A549 (cell line): ENCODE data around the gene GNRHR. TPM values are rescaled to one million over a fixed set of nuclear protein-coding genes. Genes with fewer than 3 reads are reported as not detected.
"Not testable (repeated sequence)": the region's sequence is repeated elsewhere in the genome, so short reads cannot be mapped to it uniquely, and the experiment has no call there.

Source experiments
- ATAC-seq, 2 experiments: fragments of 200-7000 bp in 1 of 2; fragments of >200 bp in 1 of 2; cut with Nextera tagmentation in 1 of 2; cut with Tn5 transposase in 1 of 2; 3 replicates each; pipeline versions ENCODE4 v1.8.0 to v1.9.1; 2018 to 2020; ENCODE audit warnings: mild to moderate bottlenecking in 1 of 2, moderate library complexity in 1 of 2
- CTCF ChIA-PET: fragments of 300-600 bp; sonication (Branson Sonifier 250); formaldehyde crosslinking; extraction: SDS; loops from one replicate; lab custom pipeline; 2021; ENCODE audit warnings: antibody characterized with exemption, inconsistent platforms; lab: Yijun Ruan, JAX
- POLR2A ChIA-PET: fragments of 350-600 bp; formaldehyde crosslinking; extraction: SDS; loops from one replicate; lab custom pipeline; 2021; ENCODE audit warnings: antibody characterized with exemption, inconsistent platforms; lab: Yijun Ruan, JAX
- DNase-seq, 2 experiments: peaks; one replicate each; pipeline versions ENCODE4 v3.0.0 to v3.0.0-alpha.2; 2011 to 2016; ENCODE audit warnings: low read depth in 1 of 2, low spot score in 1 of 2
- FAIRE-seq: peaks from 2 replicates; lab custom pipeline; 2011; peaks lifted over from hg19 to GRCh38; lab: Jason Lieb, UNC
- H3K27ac ChIP-seq, 2 experiments: fragments of >200 bp; sonication (Bioruptor Twin); formaldehyde crosslinking; 3 replicates each; pipeline ENCODE4 v1.5.1; 2016 to 2017
- H3K4me1 ChIP-seq: fragments of >200 bp; sonication (Bioruptor Twin); formaldehyde crosslinking; 3 replicates; pipeline ENCODE4 v1.6.1; 2016
- H3K4me2 ChIP-seq: fragments of >200 bp; sonication (Bioruptor Twin); formaldehyde crosslinking; 3 replicates; pipeline ENCODE4 v1.6.1; 2016
- H3K4me3 ChIP-seq: fragments of >200 bp; sonication (Bioruptor Twin); formaldehyde crosslinking; 3 replicates; pipeline ENCODE4 v1.5.1; 2016
- H3K9me3 ChIP-seq: fragments of >200 bp; sonication (Bioruptor Twin); formaldehyde crosslinking; 3 replicates; pipeline ENCODE4 v1.6.1; 2016
- BCL3 ChIP-seq: fragments of >200 bp; sonication (Bioruptor Twin); formaldehyde crosslinking; IDR thresholded peaks from 3 replicates; pipeline ENCODE4 v1.6.1; 2016
- BHLHE40 ChIP-seq: IDR thresholded peaks from 2 replicates; pipeline ENCODE4 v1.6.1; 2012; ENCODE audit warnings: low read depth, low read length, inconsistent platforms
- CBX2 ChIP-seq: fragments of 200-600 bp; sonication (generic); IDR thresholded peaks from 2 replicates; pipeline ENCODE4 v1.6.1; 2016; ENCODE audit warnings: low read depth, mild to moderate bottlenecking, borderline replicate concordance
- CBX8 ChIP-seq: fragments of 200-600 bp; sonication (generic); IDR thresholded peaks from 2 replicates; pipeline ENCODE4 v1.6.1; 2016
- CEBPB ChIP-seq, 2 experiments: fragments of >200 bp in 1 of 2; sonication (Bioruptor Twin) in 1 of 2; formaldehyde crosslinking in 1 of 2; IDR thresholded peaks; 2 replicates each; pipeline ENCODE4 v1.6.1; 2012 to 2016
- E2F6 ChIP-seq: IDR thresholded peaks from 2 replicates; pipeline ENCODE4 v1.6.1; 2012; ENCODE audit warnings: low read depth, borderline replicate concordance
- EHMT2 ChIP-seq: fragments of 200-600 bp; sonication (generic); IDR thresholded peaks from 2 replicates; pipeline ENCODE4 v1.6.1; 2016; ENCODE audit warnings: antibody characterized with exemption, low read depth, mild to moderate bottlenecking, moderate library complexity
- ELK1 ChIP-seq: fragments of 150-350 bp; IDR thresholded peaks from 2 replicates; pipeline ENCODE4 v1.6.1; 2014; ENCODE audit warnings: low read depth, mild to moderate bottlenecking, low read length
- FOSB ChIP-seq: fragments of 250-450 bp; sonication (Bioruptor Pico); IDR thresholded peaks from 2 replicates; pipeline ENCODE4 v1.5.0; 2020; ENCODE audit warnings: mild to moderate bottlenecking, moderate library complexity
- HEYL ChIP-seq: fragments of 250-450 bp; sonication (Bioruptor Pico); IDR thresholded peaks from 2 replicates; pipeline ENCODE4 v1.8.0; 2021; ENCODE audit warnings: mild to moderate bottlenecking, moderate library complexity
- HOXB13 ChIP-seq: fragments of 250-450 bp; sonication (Bioruptor Pico); IDR thresholded peaks from 2 replicates; pipeline ENCODE4 v1.5.0; 2020; ENCODE audit warnings: low read depth, mild to moderate bottlenecking, moderate library complexity
- HOXB5 ChIP-seq: fragments of 250-450 bp; sonication (Bioruptor Pico); IDR thresholded peaks from 2 replicates; pipeline ENCODE4 v1.5.0; 2020; ENCODE audit warnings: mild to moderate bottlenecking, moderate library complexity
- JUN ChIP-seq, 2 experiments: fragments of >200 bp; sonication (Bioruptor Twin); formaldehyde crosslinking; IDR thresholded peaks; 2 replicates in 1 of 2; 3 replicates in 1 of 2; pipeline ENCODE4 v1.6.1; 2016 to 2017
- KDM5A ChIP-seq: fragments of 200-600 bp; sonication (generic); IDR thresholded peaks from 2 replicates; pipeline ENCODE4 v1.6.1; 2016; ENCODE audit warnings: antibody characterized with exemption, mild to moderate bottlenecking
- MAX ChIP-seq: IDR thresholded peaks from 2 replicates; pipeline ENCODE4 v1.6.1; 2012
- MAZ ChIP-seq: fragments of 150-350 bp; IDR thresholded peaks from 2 replicates; pipeline ENCODE4 v1.6.1; 2014; ENCODE audit warnings: antibody characterized with exemption, low read depth, low read length, borderline replicate concordance
- NFE2L2 ChIP-seq: fragments of 150-350 bp; conservative IDR thresholded peaks from 2 replicates; pipeline ENCODE4 v1.6.1; 2014; ENCODE audit warnings: low read length
- POLR2A ChIP-seq: IDR thresholded peaks from 2 replicates; pipeline ENCODE4 v1.6.1; 2012; ENCODE audit warnings: mild to moderate bottlenecking, low read length
- RCOR1 ChIP-seq: fragments of 150-350 bp; IDR thresholded peaks from 2 replicates; pipeline ENCODE4 v1.6.1; 2014; ENCODE audit warnings: antibody characterized with exemption, low read length, low read depth
- RNF2 ChIP-seq: fragments of 200-600 bp; sonication (generic); IDR thresholded peaks from 2 replicates; pipeline ENCODE4 v1.6.1; 2016; ENCODE audit warnings: low read depth, mild to moderate bottlenecking, antibody characterized with exemption, moderate library complexity, borderline replicate concordance
- SMC3 ChIP-seq: fragments of >200 bp; sonication (Bioruptor Twin); formaldehyde crosslinking; IDR thresholded peaks from 3 replicates; pipeline ENCODE4 v1.6.1; 2018; ENCODE audit warnings: inconsistent platforms
- SREBF2 ChIP-seq: fragments of 450-650 bp; IDR thresholded peaks from 2 replicates; pipeline ENCODE4 v1.6.1; 2014; ENCODE audit warnings: mild to moderate bottlenecking, moderate library complexity
- TFCP2L1 ChIP-seq: fragments of 250-450 bp; sonication (Bioruptor Pico); IDR thresholded peaks from 2 replicates; pipeline ENCODE4 v1.5.0; 2021; ENCODE audit warnings: mild to moderate bottlenecking
- ZC3H11A ChIP-seq: fragments of 450-650 bp; IDR thresholded peaks from 2 replicates; pipeline ENCODE4 v1.6.1; 2014; ENCODE audit warnings: antibody characterized with exemption, mild to moderate bottlenecking
- WGBS: methylation state at CpG from one replicate; pipeline ENCODE4 v1.1.6; 2017; ENCODE audit errors: missing lambda C conversion rate; 5-methylcytosine and 5-hydroxymethylcytosine counted together
- polyA plus RNA-seq, 4 experiments: library from polyadenylated mRNA; depleted of rRNA in 3 of 4; stranded (reverse); fragments of >200 nt; fragmentation: RNase III in 1 of 4; extraction: RNeasy Plus Mini Kit Qiagen cat#74134 plus additional on column Dnase treatment in 1 of 4; gene quantifications; 2 replicates in 3 of 4; 3 replicates in 1 of 4; pipeline ENCODE4 v1.2.3, GENCODE V29; 2011 to 2017

Gene GNRHR
- polyA plus RNA-seq, 2 of the 4 experiments (the other 2 are of a cell fraction), result not detected

GRCh38 chr4:67712650-67713528, 41.3 kb downstream of the GNRHR start:
- DNase-seq (no peak), FAIRE-seq (no peak), ATAC-seq (peak; percentile 37 to 57; a peak in 4 of 6 replicates)
- TF ChIP-seq CEBPB (IDR thresholded peaks at IDR 0.05) (no peak), FOSB (CRISPR knock-in tag) (no peak), EHMT2 (no peak), BCL3 (no peak), HEYL (CRISPR knock-in tag) (no peak), RCOR1 (no peak), HOXB13 (CRISPR knock-in tag) (no peak), SREBF2 (no peak), POLR2A (no peak)
- Histone ChIP-seq H3K4me2 (peak overlapping the region; percentile 69), H3K27ac (peak overlapping the region in 1 of 2 experiments; percentile 62; a peak in 4 of 6 replicates), H3K9me3 (no peaks in the 10 kb centered on the region), H3K4me1 (peaks cover 21% of the 10 kb centered on the region), H3K4me3 (no peak overlapping the region)
- WGBS, result 78% methylated on average over 7 of the region's 7 CpGs
- ChIA-PET POLR2A (no interaction called here), CTCF (interaction anchor here (2.4 kb wide), 1 partner anchor 34 kb away, joined by 7 read pairs; no protein-coding TSS in a partner anchor)

- no peak for DNase-seq
- CTCF ChIA-PET, result interaction anchor here (1.9 kb wide), 1 partner anchor 11 kb away, joined by 6 read pairs; the partner anchor contains the start of gene UBA6
- no peak for ATAC-seq
- POLR2A ChIA-PET, result interaction anchor here (1.1 kb wide), 1 partner anchor 11 kb away, joined by 4 read pairs; the partner anchor contains the start of gene UBA6
- 69% methylated on average over 3 of the region's 3 CpGs for WGBS
- no peak for FAIRE-seq
- Histone ChIP-seq H3K4me1 (peaks cover 21% of the 10 kb centered on the region), H3K27ac (no peak overlapping the region; a peak in 1 of 6 replicates), H3K4me2 (no peak overlapping the region), H3K4me3 (no peak overlapping the region), H3K9me3 (no peaks in the 10 kb centered on the region)
- TF ChIP-seq HOXB5 (CRISPR knock-in tag) (no peak), MAX (no peak), BHLHE40 (no peak), MAZ (no peak)
Observed at GRCh38 chr4:67712000-67712625, 42.1 kb downstream of the GNRHR start.

GRCh38 chr4:67706682-67707081, 47.5 kb downstream of the GNRHR start:
- H3K4me2 ChIP-seq, H3K9me3 ChIP-seq, H3K4me1 ChIP-seq, H3K27ac ChIP-seq, POLR2A ChIA-PET, ATAC-seq, FAIRE-seq, H3K4me3 ChIP-seq, CTCF ChIA-PET, DNase-seq: not testable (repeated sequence)
- 76% methylated on average over 3 of the region's 3 CpGs for WGBS

- POLR2A ChIA-PET, result no interaction called here
- no peaks in the 10 kb centered on the region for H3K9me3 ChIP-seq
- H3K4me3 ChIP-seq, result no peak overlapping the region
- H3K4me2 ChIP-seq, result no peak overlapping the region
- FAIRE-seq (no peak), ATAC-seq (no peak), DNase-seq (no peak)
- CTCF ChIA-PET, result no interaction called here
- no peak overlapping the region for H3K27ac ChIP-seq
- peaks cover 8% of the 10 kb centered on the region; the same call in 1 of the 3 replicates for H3K4me1 ChIP-seq
- 88% methylated on average over 2 of the region's 2 CpGs for WGBS
- TF ChIP-seq ZC3H11A (no peak), KDM5A (no peak), NFE2L2 (no peak), RNF2 (no peak), ELK1 (no peak), BHLHE40 (no peak), EHMT2 (no peak), BCL3 (no peak), CBX2 (no peak), JUN (IDR thresholded peaks at IDR 0.05) (no peak), RCOR1 (no peak), SMC3 (no peak), E2F6 (no peak), TFCP2L1 (CRISPR knock-in tag) (no peak), CBX8 (no peak), MAX (no peak)
Observed at GRCh38 chr4:67704843-67705242, 49.3 kb downstream of the GNRHR start.
